ENCODE results near the gene NPAS3.

Gene NPAS3

GRCh38 chr14:33679461-33680225 is 741.0 kb downstream of the NPAS3 start:
- DNase-seq (ENCODE audit: low read depth), result no peak

GRCh38 chr14:33680873-33681272 is 742.2 kb downstream of the NPAS3 start:
- DNase-seq (ENCODE audit: low read depth), result no peak

GRCh38 chr14:33682760-33683159 is 744.1 kb downstream of the NPAS3 start:
- no peak for DNase-seq (ENCODE audit: low read depth)

- DNase-seq (ENCODE audit: low read depth), result no peak
Observed at GRCh38 chr14:33685026-33685425, 746.3 kb downstream of the NPAS3 start.

GRCh38 chr14:33685698-33686097 is 747.0 kb downstream of the NPAS3 start:
- no peak for DNase-seq (ENCODE audit: low read depth)

- DNase-seq (ENCODE audit: low read depth), result no peak
Observed at GRCh38 chr14:33686218-33686617, 747.5 kb downstream of the NPAS3 start.

GRCh38 chr14:33686856-33687255 is 748.2 kb downstream of the NPAS3 start:
- DNase-seq (ENCODE audit: low read depth), result no peak

- no peak for DNase-seq (ENCODE audit: low read depth)
Observed at GRCh38 chr14:33689680-33690079, 751.0 kb downstream of the NPAS3 start.

GRCh38 chr14:33691907-33692306 is 753.2 kb downstream of the NPAS3 start:
- DNase-seq (ENCODE audit: low read depth), result no peak

GRCh38 chr14:33692762-33693161 is 754.1 kb downstream of the NPAS3 start:
- DNase-seq (ENCODE audit: low read depth), result no peak

GRCh38 chr14:33693237-33693636 is 754.6 kb downstream of the NPAS3 start:
- no peak for DNase-seq (ENCODE audit: low read depth)

GRCh38 chr14:33696165-33696564 is 757.5 kb downstream of the NPAS3 start:
- no peak for DNase-seq (ENCODE audit: low read depth)

- DNase-seq (ENCODE audit: low read depth), result no peak
Observed at GRCh38 chr14:33699300-33699983, 760.8 kb downstream of the NPAS3 start.

- no peak for DNase-seq (ENCODE audit: low read depth)
Observed at GRCh38 chr14:33700052-33700451, 761.4 kb downstream of the NPAS3 start.

GRCh38 chr14:33702293-33702692 is 763.6 kb downstream of the NPAS3 start:
- DNase-seq (ENCODE audit: low read depth), result no peak

- no peak for DNase-seq (ENCODE audit: low read depth)
Observed at GRCh38 chr14:33704481-33704880, 765.8 kb downstream of the NPAS3 start.

- DNase-seq (ENCODE audit: low read depth), result no peak
Observed at GRCh38 chr14:33705490-33705889, 766.8 kb downstream of the NPAS3 start.

- DNase-seq (ENCODE audit: low read depth), result no peak
Observed at GRCh38 chr14:33707716-33708115, 769.0 kb downstream of the NPAS3 start.

GRCh38 chr14:33709283-33709682 is 770.6 kb downstream of the NPAS3 start:
- no peak for DNase-seq (ENCODE audit: low read depth)

- DNase-seq (ENCODE audit: low read depth), result no peak
Observed at GRCh38 chr14:33709711-33710110, 771.0 kb downstream of the NPAS3 start.

- no peak for DNase-seq (ENCODE audit: low read depth)
Observed at GRCh38 chr14:33710273-33710672, 771.6 kb downstream of the NPAS3 start.

- DNase-seq (ENCODE audit: low read depth), result no peak
Observed at GRCh38 chr14:33711194-33711593, 772.5 kb downstream of the NPAS3 start.

- DNase-seq (ENCODE audit: low read depth), result no peak
Observed at GRCh38 chr14:33711811-33712216, 773.1 kb downstream of the NPAS3 start.
